ENCODE measurements around the gene RAB23. TPM values are rescaled to one million over a fixed set of nuclear protein-coding genes. Genes with fewer than 3 reads are reported as not detected.

The RAB23 gene
- polyA plus RNA-seq (ENCODE audit: insufficient read length in 10 of 10): 10 to 100 TPM; 14.7 to 22.3 (median 18.0) TPM
- long read RNA-seq, donor 1, full-length matches to known transcripts: 4 of 4 reads
- long read RNA-seq, donor 1, partial matches to known transcripts: 0 of 4 reads
- long read RNA-seq, donor 1, other reads (novel, unspliced or antisense): 0 of 4 reads
- long read RNA-seq, donor 2, full-length matches to known transcripts: 2 of 2 reads
- long read RNA-seq, donor 2, partial matches to known transcripts: 0 of 2 reads
- long read RNA-seq, donor 2, other reads (novel, unspliced or antisense): 0 of 2 reads
- long read RNA-seq, donor 3: 0 reads
- long read RNA-seq, donor 4, full-length matches to known transcripts: 7 of 7 reads
- long read RNA-seq, donor 4, partial matches to known transcripts: 0 of 7 reads
- long read RNA-seq, donor 4, other reads (novel, unspliced or antisense): 0 of 7 reads
- long read RNA-seq, donor 5, full-length matches to known transcripts: 3 of 3 reads
- long read RNA-seq, donor 5, partial matches to known transcripts: 0 of 3 reads
- long read RNA-seq, donor 5, other reads (novel, unspliced or antisense): 0 of 3 reads
- long read RNA-seq, donor 6, full-length matches to known transcripts: 5 of 5 reads
- long read RNA-seq, donor 6, partial matches to known transcripts: 0 of 5 reads
- long read RNA-seq, donor 6, other reads (novel, unspliced or antisense): 0 of 5 reads
- long read RNA-seq, donor 7, full-length matches to known transcripts: 2 of 2 reads
- long read RNA-seq, donor 7, partial matches to known transcripts: 0 of 2 reads
- long read RNA-seq, donor 7, other reads (novel, unspliced or antisense): 0 of 2 reads
- long read RNA-seq, donor 8, full-length matches to known transcripts: 3 of 10 reads
- long read RNA-seq, donor 8, partial matches to known transcripts: 7 of 10 reads
- long read RNA-seq, donor 8, other reads (novel, unspliced or antisense): 0 of 10 reads
- long read RNA-seq, donor 9: 0 reads

DNA sequence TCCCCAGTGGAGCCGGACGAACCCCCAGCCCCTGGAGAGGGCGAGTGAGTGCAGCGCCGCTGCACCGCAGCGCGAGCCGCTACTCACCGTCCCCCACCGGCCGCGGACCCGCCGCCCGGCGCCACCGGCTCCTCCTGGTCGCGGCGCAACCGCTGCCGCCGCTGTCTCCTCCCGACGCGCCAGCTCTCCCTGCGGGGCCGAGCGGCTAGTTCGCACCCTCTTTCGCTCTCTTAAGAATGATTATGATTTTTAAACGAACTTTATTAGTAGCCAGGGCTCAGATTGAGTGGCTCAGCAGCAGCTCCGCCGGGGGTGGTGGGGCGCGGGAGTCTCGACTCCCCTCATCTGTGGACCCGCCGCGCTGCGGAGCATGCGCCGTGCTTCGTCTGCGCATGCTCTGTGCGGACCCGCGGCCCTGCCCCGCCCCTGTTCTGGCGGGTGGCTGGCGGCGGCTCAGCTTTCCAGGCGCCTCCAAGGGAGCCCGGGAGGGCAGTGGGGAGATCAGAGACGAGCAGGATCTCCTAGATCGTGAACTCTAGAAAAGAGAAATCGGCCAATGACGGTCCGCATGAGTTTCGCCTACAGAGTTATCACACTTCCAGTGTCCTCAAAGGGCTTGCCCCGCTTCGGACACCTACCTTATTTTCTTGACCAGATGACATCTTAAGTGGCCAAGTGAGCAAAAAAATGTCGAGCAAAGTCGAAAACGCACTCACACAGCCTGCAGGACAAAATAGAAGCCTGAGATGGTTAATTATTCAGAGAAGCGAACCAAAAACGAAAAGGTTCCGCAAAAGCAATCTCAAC, at the start of gene RAB23:
Gene RAB23, minus strand, starts transcription at position 372 of the 807 bp plus-strand sequence. CDS start 11,927 bp downstream, outside the sequence.
- peak; percentile 90 to 97 (median 93) for DNase-seq

DNA sequence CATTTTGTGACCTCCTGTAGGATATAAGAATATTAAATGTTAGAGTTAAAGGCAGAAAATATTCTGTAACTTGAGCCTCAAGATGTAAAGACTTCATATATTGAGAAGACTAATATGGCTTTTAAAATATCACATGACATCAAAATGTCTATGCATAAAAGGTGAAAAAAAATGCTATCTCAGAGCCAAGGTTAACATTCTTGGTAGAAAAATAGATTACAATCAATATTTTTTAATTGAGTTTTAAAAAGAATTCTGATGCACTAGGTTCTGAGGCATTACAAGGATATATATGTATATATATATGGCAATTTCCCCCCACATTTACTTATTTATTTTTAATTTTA, 46.2 kb upstream of the RAB23 start:
- DNase-seq: no peak

DNA sequence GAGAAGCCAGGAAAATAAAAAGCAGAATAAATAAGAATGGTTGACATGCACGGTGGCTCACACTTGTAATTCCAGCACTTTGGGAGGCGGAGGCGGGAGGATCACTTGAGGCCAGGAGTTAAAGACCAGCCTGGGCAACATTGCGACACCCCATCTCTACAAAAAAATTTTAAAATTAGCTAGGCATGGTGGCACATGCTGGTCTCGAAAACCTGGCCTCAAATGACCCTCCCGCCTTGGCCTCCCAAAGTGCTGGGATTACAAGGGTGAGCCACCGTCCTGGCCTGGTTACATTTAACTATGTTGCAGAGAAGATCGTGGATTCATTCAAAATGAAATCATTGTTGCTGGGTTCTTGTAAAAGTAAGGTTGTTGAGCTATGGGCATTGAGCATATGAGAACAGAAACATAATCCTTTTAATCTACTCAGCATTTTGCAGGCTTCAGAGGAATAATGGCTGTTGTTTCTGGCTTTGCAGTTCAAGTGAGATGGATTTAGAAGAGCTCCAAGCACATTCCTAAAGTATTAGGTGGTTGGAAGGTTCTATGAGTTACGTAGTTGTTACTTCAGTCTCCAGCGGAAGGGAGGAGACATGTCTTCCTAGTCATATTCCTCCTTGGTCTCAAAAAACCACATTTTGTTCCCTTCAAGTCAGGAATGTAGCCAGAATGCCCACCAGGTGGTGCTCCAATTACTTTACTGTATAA, 45.6 kb upstream of the RAB23 start:
- peak; percentile 73 to 97 (median 83) for DNase-seq

DNA sequence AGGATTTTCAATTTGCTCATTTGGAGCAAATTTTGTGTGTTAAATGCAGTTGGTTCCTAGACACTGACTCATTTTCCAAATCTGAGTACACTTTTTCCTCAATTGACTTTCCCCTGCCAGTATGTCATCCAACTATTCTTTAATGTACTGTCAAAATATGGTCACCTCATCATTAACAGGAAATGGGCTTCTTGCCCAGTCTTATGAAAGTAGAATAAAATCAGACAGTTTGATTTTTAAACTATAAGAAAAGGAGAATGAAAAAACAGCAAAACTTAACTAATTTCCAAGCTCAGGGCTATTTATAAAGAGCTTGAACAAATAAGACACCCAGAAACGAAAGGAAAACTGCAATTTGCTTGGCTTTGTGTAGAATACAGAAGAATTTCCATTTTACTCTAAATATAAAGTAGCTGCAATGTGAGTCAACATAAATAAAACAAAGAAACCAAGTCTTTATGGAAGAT, 43.7 kb upstream of the RAB23 start:
- DNase-seq: peak; percentile 76 to 83 (median 76)

DNA sequence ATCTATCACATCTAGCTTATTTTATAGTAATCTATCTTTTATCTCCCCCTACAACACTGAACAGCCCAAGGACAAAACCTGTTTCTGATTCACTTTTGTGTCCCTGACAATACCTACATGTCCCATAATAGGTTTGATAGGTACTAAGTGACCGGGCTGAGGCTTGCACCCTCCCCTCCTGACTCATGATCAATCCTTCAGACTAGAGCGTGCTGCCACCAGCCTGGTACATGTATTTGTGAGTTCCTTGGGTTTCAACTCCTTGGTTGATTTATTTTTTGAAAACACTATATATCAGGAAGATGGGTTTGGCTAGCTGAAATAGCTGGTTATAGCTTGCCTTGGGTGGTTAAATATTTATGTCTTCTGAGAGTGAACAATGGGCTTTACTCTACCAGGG, 41.6 kb upstream of the RAB23 start:
- no peak for DNase-seq

DNA sequence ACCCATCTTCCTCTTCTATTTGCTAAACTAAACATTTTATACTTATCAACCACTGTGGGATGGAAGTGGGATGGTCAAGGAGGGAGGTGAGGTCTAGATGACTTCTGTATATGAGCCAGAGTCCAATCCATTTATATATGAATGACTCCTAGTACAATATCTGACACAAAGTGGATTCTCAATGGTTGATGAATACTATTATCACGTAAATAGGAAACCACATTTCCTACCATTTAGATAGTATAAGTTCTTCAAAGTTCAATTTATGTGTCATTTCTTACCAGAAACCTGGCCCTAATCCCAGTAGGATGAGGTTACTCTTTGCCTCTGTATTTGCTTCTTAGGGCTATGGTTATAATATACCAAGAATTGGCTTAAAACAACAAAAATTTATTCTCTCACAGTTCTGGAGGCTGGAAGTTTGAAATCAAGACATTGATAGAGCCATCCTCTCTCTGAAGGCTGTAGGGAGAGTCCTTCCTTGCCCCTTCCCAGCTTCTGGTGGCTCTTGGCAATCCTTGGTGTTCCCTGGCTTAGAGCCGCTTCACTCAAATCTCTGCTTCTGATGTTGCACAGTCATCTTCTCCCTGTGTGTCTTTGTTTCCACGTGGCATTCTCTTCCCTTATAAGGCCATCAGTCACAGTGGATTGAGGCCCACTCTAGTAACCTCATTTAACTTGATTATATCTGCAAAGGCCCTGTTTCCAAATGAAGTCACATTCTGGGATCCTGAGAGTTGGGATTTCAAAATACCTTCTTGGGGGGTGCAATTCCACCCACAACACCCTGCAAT, 41.0 kb upstream of the RAB23 start:
- DNase-seq: peak in 1 of 3 donors; percentile 92

DNA sequence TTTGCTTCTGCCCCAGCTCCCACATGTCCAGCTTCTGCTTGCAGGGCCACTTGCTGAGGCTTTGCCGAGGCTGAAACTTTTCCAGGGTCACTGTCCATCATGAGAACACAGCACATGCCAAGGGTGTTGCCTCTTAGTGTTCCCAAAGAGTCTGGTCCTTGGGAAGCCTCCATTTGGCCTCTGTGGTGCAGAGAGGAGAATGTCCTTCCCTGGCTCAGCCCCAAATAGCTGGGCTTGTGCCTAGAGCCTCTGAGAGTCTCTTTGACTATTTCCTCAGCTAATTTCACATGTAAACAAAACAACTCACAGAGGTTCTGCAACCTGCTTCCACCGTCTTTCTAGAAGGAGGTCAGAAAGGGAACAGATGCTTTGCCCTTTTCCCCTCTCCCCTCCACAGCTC, 40.4 kb upstream of the RAB23 start:
- peak in 1 of 3 donors; percentile 70 for DNase-seq

DNA sequence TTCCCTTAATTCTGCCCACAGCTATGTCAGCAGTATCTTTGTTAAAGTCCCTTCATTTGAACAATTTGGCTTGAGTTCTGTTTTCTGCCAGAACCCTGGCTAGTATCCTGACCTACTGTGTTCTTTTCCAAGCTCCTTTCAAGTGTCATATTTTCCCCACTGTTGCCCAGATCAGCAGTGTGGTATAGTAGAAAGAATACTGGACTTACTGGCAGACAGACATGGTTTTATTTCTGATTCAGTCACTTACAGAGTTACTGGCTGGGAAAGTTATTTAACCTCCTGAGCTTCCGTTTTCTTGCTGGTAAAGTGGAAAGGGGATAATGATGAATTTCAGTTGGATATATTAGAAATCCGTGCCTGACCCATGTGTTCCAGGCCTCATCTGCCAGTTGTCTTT, 39.8 kb upstream of the RAB23 start:
- peak in 1 of 3 donors; percentile 63 for DNase-seq

DNA sequence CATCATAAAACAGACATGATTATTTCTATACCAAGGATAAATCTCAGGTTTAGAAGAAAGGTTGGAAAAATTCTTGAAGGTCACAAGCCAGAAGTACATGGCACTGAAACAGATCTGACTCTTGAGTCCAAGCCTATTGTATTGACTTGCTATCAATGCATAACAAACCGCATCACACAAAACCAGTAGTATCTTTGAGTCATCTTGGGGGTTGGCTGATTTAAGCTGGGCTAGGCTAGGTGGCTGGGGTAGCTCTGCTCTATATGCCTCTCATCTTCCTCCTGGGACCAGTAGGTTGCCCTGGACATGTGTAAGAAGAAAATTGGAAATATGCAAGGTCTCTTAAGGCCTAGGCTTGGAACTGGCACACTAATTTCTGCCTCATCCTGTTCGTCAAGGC, 37.0 kb upstream of the RAB23 start:
- no peak for DNase-seq

DNA sequence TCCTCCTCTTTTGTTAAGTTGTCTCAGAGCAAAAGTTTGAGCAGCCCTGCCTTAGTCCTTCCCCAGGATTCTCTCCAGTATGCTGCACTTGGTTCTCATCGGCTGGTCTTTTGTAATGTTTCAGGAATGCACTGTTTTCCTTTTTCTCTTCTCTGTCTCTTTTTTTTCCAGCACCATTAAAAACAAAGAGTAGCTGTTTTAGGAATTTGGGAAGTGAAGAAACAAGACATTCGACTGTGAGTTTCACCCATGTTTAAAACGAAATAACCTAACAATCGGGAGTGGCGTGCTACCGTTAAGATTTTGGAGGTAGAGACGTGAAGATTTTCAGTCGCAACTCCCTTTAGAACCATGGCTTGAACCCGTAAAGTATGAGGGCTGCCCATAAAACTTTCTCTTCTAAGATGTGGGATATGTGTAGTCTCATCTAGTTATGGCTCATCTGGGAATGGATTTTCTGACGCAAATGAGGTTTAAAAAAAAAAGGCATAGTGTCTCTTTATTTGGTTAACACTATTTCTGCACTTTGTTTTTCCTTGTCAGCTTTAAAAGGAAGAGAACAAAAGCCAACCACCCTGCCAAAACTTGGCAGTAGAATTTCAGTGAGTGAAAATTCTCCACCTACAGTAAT, 35.9 kb upstream of the RAB23 start:
- peak in 2 of 3 donors; percentile 71 to 72 for DNase-seq

DNA sequence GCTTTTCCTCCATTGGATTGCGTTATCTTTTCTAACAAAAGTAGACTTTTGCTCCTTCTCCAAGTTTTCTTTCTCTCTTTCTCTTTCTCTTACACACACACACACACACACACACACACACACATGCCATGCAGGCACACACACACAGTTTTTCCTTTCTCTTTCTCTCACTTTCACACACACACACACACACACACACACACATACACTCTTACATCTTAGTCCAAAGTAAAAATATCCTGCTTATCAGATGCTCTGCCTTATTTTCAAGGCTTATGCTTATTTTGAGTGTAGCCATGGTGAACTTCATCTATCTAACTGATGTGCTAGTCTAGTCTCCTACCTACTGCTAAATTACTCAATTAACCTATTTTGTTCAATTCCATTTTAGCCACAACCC, 34.4 kb upstream of the RAB23 start:
- no peak for DNase-seq

DNA sequence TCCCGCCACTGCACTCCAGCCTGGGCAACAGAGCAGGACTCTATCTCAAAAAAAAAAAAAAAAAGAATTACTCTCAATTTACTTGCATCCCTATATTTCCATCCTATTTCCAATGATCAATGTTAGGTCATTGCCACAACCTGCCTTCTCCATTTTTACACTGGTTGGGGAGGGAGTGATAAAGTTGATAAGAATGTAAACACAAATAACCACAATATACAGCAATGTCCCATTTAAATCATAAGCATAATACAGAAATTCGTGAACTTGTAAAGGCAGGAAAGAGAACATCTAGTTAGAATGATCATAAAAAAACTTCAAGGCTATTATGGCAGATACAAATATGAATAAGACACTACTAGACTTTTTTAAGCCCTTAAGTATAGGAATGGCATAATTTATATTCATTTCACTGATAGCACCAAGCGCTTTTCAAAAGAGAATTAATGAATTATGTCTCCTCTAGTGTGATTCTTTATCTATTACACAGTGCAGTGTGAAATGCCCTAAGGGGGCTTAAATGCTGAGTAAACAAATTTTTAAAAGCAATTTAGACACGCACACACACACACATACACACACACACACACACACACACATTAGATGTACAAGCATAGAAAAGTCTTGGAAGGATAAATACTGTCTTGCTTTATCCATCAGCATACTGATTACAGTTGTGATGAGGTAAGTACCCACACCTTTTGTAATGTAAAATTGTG, 33.5 kb upstream of the RAB23 start:
- DNase-seq: no peak

DNA sequence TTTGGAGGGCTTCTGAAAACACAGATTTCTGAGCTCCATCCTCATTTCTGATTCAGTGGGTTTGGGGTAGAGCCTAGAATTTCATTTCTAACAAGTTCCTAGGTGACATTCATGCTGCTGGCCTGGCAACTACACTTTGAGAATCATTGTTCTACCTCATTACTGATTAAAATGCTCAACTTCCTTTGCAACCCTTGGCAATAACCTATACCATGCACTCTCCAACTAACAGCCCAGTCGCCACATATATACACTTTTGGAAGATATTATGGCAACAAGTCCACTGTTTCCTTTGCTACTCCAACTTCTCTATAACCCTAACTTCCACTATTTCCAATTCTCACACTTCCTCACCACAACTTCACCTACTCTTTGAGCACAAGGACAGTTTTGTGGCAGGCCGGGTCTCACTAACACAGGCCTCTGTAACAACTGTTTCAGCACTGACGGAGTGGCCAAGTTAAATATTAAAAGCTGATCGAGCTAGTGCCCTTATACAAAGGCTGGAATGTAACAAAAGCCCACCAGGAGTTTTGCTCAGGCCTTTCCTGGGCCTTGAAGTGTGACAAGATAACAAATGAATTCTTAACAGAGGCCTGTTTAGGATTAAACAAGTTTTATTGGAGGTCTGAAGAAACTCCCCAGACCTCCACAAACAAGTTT, 32.1 kb upstream of the RAB23 start:
- no peak for DNase-seq

DNA sequence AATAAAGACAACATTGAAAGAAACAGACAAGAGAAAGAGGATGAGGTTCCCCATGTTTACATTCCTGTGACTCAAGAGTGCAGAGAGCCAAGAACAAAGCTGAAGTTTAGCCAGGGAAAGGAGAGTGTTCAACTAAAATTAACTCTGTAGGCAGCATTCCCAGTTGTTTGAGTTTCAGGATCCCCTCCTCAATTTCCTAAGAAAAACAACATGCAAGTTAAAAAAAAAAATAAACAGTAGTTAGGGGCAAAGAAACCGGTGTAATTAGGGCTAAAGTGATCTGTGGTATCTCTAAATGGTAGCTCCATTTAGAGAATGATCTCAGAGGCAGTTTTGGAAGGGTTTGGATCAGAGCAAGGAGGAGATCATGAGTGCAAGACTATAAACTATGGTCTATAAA, 30.9 kb upstream of the RAB23 start:
- DNase-seq: peak; percentile 63 to 82 (median 72)

DNA sequence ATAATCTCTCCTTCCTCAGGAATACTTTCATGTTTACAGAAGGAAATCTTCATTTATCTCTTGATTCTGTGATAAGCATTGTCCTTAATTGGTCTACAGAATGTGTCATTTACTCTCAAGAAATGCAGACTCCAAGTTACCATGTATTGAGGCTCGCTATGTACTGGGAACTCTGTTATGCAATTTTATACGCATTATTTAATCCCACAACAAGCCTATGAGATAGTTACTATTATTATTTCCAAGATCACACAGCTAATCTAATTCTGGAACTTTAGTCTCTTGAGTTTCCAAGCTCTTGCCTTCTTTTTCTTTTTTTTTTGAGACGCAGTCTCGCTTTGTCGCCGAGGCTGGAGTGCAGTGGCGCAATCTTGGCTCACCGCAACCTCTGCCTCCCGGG, 30.0 kb upstream of the RAB23 start:
- no peak for DNase-seq

DNA sequence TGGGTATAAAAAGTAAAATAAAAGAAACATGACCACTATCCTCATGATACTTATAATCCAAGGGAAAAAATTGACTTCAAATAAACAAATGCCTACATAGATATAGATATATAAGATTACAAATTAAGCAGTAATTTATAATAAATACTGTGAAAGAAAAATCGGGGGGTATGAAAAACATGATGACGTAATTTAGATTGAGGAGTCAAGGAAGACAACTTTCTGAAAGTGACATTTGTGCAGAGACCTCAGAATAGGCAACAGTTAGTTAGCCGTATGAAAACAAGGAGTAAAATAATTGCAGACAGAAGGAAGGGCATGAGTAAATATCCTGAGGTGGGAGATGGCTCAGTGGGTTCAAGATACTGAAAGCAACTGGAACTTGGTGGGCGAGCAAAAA, 28.2 kb upstream of the RAB23 start:
- DNase-seq: no peak

DNA sequence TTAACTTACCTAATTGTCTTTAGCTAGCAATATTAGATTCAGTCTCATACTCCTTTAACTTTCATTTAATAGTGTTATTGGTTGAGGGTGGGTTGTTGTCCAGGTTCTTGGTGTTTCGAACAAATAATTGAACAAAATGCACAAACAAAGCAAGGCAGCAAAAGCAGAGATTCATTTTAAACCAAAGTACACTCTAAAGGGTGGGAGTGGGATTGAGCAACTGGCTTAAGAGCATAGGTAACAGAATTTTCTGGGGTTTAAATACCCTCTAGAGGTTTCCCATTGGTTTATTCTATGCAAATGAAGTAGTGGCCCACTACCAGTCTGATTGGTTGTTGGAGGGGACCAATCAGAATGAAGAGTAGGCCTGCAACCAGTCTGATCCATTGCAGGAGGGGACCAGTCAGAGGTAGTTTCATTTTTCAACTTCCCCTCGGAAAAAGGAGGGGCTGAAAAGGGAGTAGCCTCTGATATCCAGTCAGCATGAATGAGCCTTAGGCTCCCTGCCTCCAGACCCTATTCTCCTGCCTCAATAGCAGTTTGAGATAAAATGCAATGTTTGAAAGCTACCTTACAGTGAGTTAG, 26.3 kb upstream of the RAB23 start:
- DNase-seq: no peak

DNA sequence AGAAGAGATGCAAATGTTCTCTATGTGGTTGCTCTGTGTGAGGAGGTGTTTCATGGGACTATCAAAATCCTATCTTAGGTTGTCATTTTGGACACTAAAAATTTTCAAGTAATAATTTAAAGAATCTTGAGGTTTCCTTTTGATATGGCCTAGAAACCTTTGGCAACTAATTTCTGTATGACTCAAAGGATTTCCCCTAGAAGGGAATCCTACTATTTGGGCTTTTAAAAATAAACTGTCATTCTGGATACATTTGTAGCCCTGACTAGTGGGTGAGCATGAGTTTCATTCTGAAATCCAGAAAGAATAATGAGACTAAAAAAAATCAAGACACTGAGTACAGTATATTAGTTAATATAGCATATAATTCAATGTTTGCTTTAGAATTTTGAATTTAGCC, 25.5 kb upstream of the RAB23 start:
- no peak for DNase-seq
